Sigmoid colon (tissue), 7 donors: ENCODE measurements around the gene PPP1R15B. TPM values are rescaled to one million over a fixed set of nuclear protein-coding genes. Genes with fewer than 3 reads are reported as not detected.

ENCODE experiments used
- DNase-seq: peaks from one replicate; pipeline ENCODE4 v3.0.0-alpha.2; 2019
- H3K27ac ChIP-seq, 4 donors: fragments of 200-600 bp; sonication (generic); one replicate each; pipeline ENCODE4 v1.5.1; 2016 to 2019; ENCODE audit warnings: mild to moderate bottlenecking in 1 of 4
- H3K27me3 ChIP-seq, 3 donors: fragments of 200-600 bp; sonication (generic); one replicate each; pipeline ENCODE4 v1.5.1; 2019; ENCODE audit warnings: mild to moderate bottlenecking in 1 of 3
- H3K36me3 ChIP-seq, 4 donors: fragments of 200-600 bp; sonication (generic); one replicate each; pipeline ENCODE4 v1.5.1; 2016 to 2019
- H3K4me1 ChIP-seq, 4 donors: fragments of 200-600 bp; sonication (generic); one replicate each; pipeline ENCODE4 v1.5.1; 2017 to 2019
- H3K4me3 ChIP-seq, 4 donors: fragments of 200-600 bp; sonication (generic); one replicate each; pipeline ENCODE4 v1.5.1; 2017 to 2019; ENCODE audit warnings: mild to moderate bottlenecking in 2 of 4, moderate library complexity in 1 of 4
- H3K9me3 ChIP-seq, 4 donors: fragments of 200-600 bp in 3 of 4; sonication (generic) in 3 of 4; one replicate each; pipeline versions ENCODE4 v1.5.1 to v1.6.1; 2013 to 2019
- EP300 ChIP-seq, 4 donors: sonication (generic); formaldehyde crosslinking; IDR thresholded peaks; one replicate each; pipeline ENCODE4 v1.6.1; 2017; ENCODE audit warnings: antibody characterized with exemption in 4 of 4
- POLR2A ChIP-seq, 2 donors: fragments of 450-650 bp; IDR thresholded peaks; one replicate each; pipeline ENCODE4 v1.6.1; 2016; ENCODE audit warnings: antibody characterized with exemption in 2 of 2, mild to moderate bottlenecking in 2 of 2, moderate library complexity in 2 of 2
- POLR2AphosphoS5 ChIP-seq, 4 donors: sonication (generic); formaldehyde crosslinking; IDR thresholded peaks; one replicate each; pipeline ENCODE4 v1.6.1; 2017; ENCODE audit warnings: antibody characterized with exemption in 4 of 4
- WGBS, 2 donors: extraction: QIAGEN DNeasy Blood & Tissue Kit; methylation state at CpG; one replicate each; pipeline ENCODE4 v1.1.7; 2013; 5-methylcytosine and 5-hydroxymethylcytosine counted together
- intact Hi-C: fragments of 100-400 bp; cut with DNase I; formaldehyde crosslinking; loops from one replicate; pipeline ENCODE4 v1.15.1; 2023
- polyA plus RNA-seq, 3 donors: library from polyadenylated mRNA; stranded (reverse); fragments of 200-250 nt; gene quantifications; one replicate each; pipeline ENCODE4 v1.2.3, GENCODE V29; 2013
- total RNA-seq, 4 donors: library from RNA; depleted of rRNA; stranded (reverse); fragments of >200 nt; gene quantifications; one replicate each; pipeline ENCODE4 v1.1.0, GENCODE V29; 2016
- TF ChIP-seq, protein P1 (sequence below), 4 experiments: fragments of 450-650 bp in 3 of 4; fragments of 200-600 bp in 1 of 4; IDR thresholded peaks; one replicate each; pipeline ENCODE4 v1.5.1; 2016 to 2019; ENCODE audit warnings: antibody characterized with exemption in 4 of 4, mild to moderate bottlenecking in 3 of 4, moderate library complexity in 2 of 4
- donor health status: healthy with polysubstance abuse.
- donor health status: Bipolar disorder and iron deficiency.
- donor health status: healthy.

Gene PPP1R15B
- total and polyA plus RNA-seq, 7 donors = 9.0 to 44.7 (median 40.0) TPM

- H3K27ac ChIP-seq = no peak overlapping the region
- no peak for DNase-seq
- no peaks in the 10 kb centered on the region for H3K36me3 ChIP-seq
- 46 to 75% methylated on average over 8 of the region's 8 CpGs for WGBS, 2 donors
- peaks cover 10 to 39% (median 14%) of the 10 kb centered on the region in 3 donors for H3K27me3 ChIP-seq
- TF ChIP-seq EP300 (IDR thresholded peaks at IDR 0.05) (no peak), POLR2AphosphoS5 (IDR thresholded peaks at IDR 0.05) (no peak), POLR2A (IDR thresholded peaks at IDR 0.05) (no peak)
- TF ChIP-seq, protein P1, sequence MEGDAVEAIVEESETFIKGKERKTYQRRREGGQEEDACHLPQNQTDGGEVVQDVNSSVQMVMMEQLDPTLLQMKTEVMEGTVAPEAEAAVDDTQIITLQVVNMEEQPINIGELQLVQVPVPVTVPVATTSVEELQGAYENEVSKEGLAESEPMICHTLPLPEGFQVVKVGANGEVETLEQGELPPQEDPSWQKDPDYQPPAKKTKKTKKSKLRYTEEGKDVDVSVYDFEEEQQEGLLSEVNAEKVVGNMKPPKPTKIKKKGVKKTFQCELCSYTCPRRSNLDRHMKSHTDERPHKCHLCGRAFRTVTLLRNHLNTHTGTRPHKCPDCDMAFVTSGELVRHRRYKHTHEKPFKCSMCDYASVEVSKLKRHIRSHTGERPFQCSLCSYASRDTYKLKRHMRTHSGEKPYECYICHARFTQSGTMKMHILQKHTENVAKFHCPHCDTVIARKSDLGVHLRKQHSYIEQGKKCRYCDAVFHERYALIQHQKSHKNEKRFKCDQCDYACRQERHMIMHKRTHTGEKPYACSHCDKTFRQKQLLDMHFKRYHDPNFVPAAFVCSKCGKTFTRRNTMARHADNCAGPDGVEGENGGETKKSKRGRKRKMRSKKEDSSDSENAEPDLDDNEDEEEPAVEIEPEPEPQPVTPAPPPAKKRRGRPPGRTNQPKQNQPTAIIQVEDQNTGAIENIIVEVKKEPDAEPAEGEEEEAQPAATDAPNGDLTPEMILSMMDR (IDR thresholded peaks at IDR 0.05) = no peak
- intact Hi-C loops = no loop called here
- H3K9me3 ChIP-seq = no peaks in the 10 kb centered on the region
- peaks cover 0 to 17% (median 13%) of the 10 kb centered on the region in 4 donors for H3K4me1 ChIP-seq
- no peak overlapping the region for H3K4me3 ChIP-seq
These were observed 31.3 kb downstream of the PPP1R15B start for GRCh38 chr1:204380293-204380831.

- Histone ChIP-seq H3K36me3 (no peaks in the 10 kb centered on the region), H3K4me3 (peak overlapping the region; percentile 21 to 51 (median 41)), H3K9me3 (no peaks in the 10 kb centered on the region), H3K27me3 (peaks cover 10 to 55% (median 14%) of the 10 kb centered on the region in 3 donors), H3K4me1 (peaks cover 0 to 15% (median 11%) of the 10 kb centered on the region in 4 donors), H3K27ac (peak overlapping the region in 1 of 4 donors; percentile 10)
- peak; percentile 66 for DNase-seq
- TF ChIP-seq POLR2AphosphoS5 (IDR thresholded peaks at IDR 0.05) (no peak), POLR2A (IDR thresholded peaks at IDR 0.05) (no peak), EP300 (IDR thresholded peaks at IDR 0.05) (no peak)
- TF ChIP-seq, protein P1 (IDR thresholded peaks at IDR 0.05) = no peak
- WGBS, 2 donors = 1 to 2% methylated on average over 55 of the region's 55 CpGs
- intact Hi-C loops = no loop called here
These were observed 33.6 kb downstream of the PPP1R15B start for GRCh38 chr1:204377800-204378668.

DNA sequence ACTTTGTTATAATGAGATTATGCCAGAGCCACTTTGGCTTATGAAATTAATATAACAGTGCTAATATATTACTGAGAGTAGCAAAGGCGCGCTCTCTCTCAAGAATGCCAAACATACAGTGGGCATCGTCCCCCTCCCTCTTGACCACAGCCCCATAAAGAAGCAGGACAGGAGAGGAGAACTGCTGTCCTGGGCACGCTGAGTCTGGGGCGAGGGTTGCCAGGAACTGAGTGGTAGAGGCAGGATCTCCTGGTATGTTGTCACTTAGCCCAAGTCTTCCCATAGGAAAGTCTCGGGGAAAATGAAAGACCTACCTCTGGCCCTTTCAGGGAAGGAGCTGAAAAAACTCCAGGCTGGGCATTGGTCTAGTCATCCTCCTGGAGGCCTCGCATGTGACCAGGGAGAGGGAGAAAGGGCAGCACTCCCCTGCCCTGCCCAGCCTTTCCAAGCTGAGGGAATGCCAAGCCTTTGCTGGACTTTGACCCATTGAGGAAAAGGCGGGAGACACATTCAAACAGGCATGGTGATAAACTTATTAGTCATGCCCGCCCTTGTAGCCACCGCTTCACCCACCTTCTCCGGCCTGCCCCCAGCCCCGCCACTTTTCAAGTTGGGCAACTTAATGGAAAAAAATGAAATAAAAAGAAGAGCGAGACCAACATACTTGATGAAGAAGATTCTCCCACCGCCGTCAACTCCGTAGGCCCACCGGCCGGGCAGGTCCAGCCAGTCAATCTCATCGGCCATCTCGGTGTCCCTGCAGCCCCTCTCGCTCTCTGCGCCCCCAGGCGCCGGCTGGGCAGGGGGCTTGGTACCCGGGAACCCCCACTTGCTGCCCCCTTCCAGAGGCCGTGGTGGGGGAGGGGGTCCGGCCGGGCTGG is 34.5 kb downstream of the PPP1R15B start:
- intact Hi-C loops = no loop called here
- H3K4me1 ChIP-seq = peaks cover 0 to 15% (median 11%) of the 10 kb centered on the region in 4 donors
- peak overlapping the region in 1 of 4 donors; percentile 10 for H3K27ac ChIP-seq
- no peaks in the 10 kb centered on the region for H3K9me3 ChIP-seq
- 11 to 56% methylated on average over 28 of the region's 28 CpGs for WGBS, 2 donors
- peaks cover 10 to 55% (median 14%) of the 10 kb centered on the region in 3 donors for H3K27me3 ChIP-seq
- peak overlapping the region in 3 of 4 donors; percentile 35 to 51 (median 47) for H3K4me3 ChIP-seq
- TF ChIP-seq POLR2A (IDR thresholded peaks at IDR 0.05) (no peak), EP300 (IDR thresholded peaks at IDR 0.05) (no peak), POLR2AphosphoS5 (IDR thresholded peaks at IDR 0.05) (no peak)
- TF ChIP-seq, protein P1 (IDR thresholded peaks at IDR 0.05) = no peak
- DNase-seq = no peak
- H3K36me3 ChIP-seq = no peaks in the 10 kb centered on the region

DNA sequence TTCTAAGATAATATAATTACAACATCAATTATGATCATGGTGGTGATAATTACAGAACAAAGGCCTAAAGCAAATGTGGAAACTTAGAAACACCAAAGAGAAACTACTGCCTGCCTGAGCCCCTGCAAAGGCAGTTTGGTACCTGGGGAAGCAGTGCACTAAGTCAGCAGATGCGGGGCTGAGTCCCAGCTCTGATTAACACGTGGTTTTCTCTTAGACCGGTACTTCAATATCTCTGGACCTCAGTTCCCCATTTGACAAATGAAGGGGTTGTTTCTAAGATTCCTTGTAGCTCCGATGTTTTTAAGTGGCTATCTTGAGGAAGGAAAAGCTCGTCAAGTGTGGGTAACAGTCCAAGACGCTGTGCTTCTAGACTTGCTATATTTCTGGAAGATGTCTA is 35.2 kb downstream of the PPP1R15B start:
- no peak overlapping the region for H3K27ac ChIP-seq
- intact Hi-C loops = no loop called here

More for the DNA sequence above, 35.2 kb downstream of the PPP1R15B start:
- no peaks in the 10 kb centered on the region for H3K36me3 ChIP-seq
- H3K4me1 ChIP-seq = peaks cover 0 to 15% (median 11%) of the 10 kb centered on the region in 4 donors
- WGBS, 2 donors = 15 to 34% methylated on average over 6 of the region's 6 CpGs
- TF ChIP-seq, protein P1 (IDR thresholded peaks at IDR 0.05) = no peak
- no peak for TF ChIP-seq POLR2AphosphoS5 (IDR thresholded peaks at IDR 0.05)
- TF ChIP-seq POLR2A (IDR thresholded peaks at IDR 0.05) = no peak
- no peak for TF ChIP-seq EP300 (IDR thresholded peaks at IDR 0.05)
- peaks cover 10 to 55% (median 14%) of the 10 kb centered on the region in 3 donors for H3K27me3 ChIP-seq
- H3K4me3 ChIP-seq = no peak overlapping the region
- no peak for DNase-seq
- no peaks in the 10 kb centered on the region for H3K9me3 ChIP-seq
